HCT116 (cell line): ENCODE measurements around the gene RIPK4. TPM values are rescaled to one million over a fixed set of nuclear protein-coding genes. Genes with fewer than 3 reads are reported as not detected.

Experiments used
- ATAC-seq: fragments of 200-7000 bp; cut with Tn5 transposase; 2 replicates; pipeline ENCODE4 v1.9.1; 2020; ENCODE audit warnings: mild to moderate bottlenecking, moderate library complexity
- BruUV-seq: library from RNA; stranded (reverse); fragments of 400-500 nt; replicated peaks from 2 replicates; lab custom pipeline; 2021; lab: Mats Ljungman, UMichigan
- CTCF ChIA-PET: fragments of 300-600 bp; sonication (Branson Sonifier 250); formaldehyde crosslinking; loops from one replicate; lab custom pipeline; 2021; ENCODE audit warnings: antibody characterized with exemption; lab: Charles Lee
- POLR2A ChIA-PET: fragments of 300-600, 350-600 bp; sonication (Branson Sonifier 250); formaldehyde crosslinking; loops from one replicate; lab custom pipeline; 2021; ENCODE audit warnings: antibody characterized with exemption; lab: Charles Lee
- RAD21 ChIA-PET, 2 experiments: fragments of 300-600 bp; sonication (Branson Sonifier 250); formaldehyde crosslinking; loops; one replicate each; lab custom pipeline; 2023; ENCODE audit warnings: low total read pairs in 2 of 2; ENCODE audit not compliant: uncharacterized antibody in 2 of 2, unreplicated experiment in 2 of 2, low non-redundant PET in 1 of 2; lab: Charles Lee
- DNase-seq: peaks from one replicate; pipeline ENCODE4 v3.0.0-alpha.2; 2010; ENCODE audit warnings: low read depth, low spot score
- H2AFZ ChIP-seq: fragments of 200-600 bp; shearing (Covaris generic), sonication (generic); 2 replicates; pipeline ENCODE4 v1.6.1; 2017; ENCODE audit warnings: low read depth, mixed run types, mixed read lengths, antibody characterized with exemption, low read length; ENCODE audit not compliant: poor library complexity, severe bottlenecking
- H3K27ac ChIP-seq: 2 replicates; pipeline ENCODE4 v1.5.1; 2012; ENCODE audit warnings: low read depth, low read length
- H3K27me3 ChIP-seq: fragments of 200-600 bp; sonication (generic); 2 replicates; pipeline ENCODE4 v1.6.1; 2016; ENCODE audit warnings: mixed run types, low read length, mixed read lengths; ENCODE audit not compliant: insufficient read depth
- H3K36me3 ChIP-seq, 2 experiments: fragments of 200-500 bp in 1 of 2; fragments of 200-600 bp in 1 of 2; sonication (Bioruptor generic) in 1 of 2; sonication (generic) in 1 of 2; 2 replicates each; pipeline versions ENCODE4 v1.5.1 to v1.6.1; 2014 to 2016; ENCODE audit warnings: low read length in 2 of 2, inconsistent platforms in 1 of 2, mixed read lengths in 1 of 2, mixed run types in 1 of 2; ENCODE audit not compliant: insufficient read depth in 2 of 2, control insufficient read depth in 1 of 2
- H3K4me1 ChIP-seq, 2 experiments: fragments of 200-600 bp in 1 of 2; sonication (generic) in 1 of 2; 2 replicates each; pipeline versions ENCODE4 v1.5.1 to v1.6.1; 2012 to 2017; ENCODE audit warnings: low read length in 2 of 2, inconsistent platforms in 1 of 2, mild to moderate bottlenecking in 1 of 2, mixed read lengths in 1 of 2, mixed run types in 1 of 2, moderate library complexity in 1 of 2; ENCODE audit not compliant: insufficient read depth in 2 of 2, control insufficient read depth in 1 of 2
- H3K4me2 ChIP-seq: fragments of 200-600 bp; sonication (generic); 2 replicates; pipeline ENCODE4 v1.6.1; 2017; ENCODE audit warnings: mixed run types, low read length, mixed read lengths
- H3K4me3 ChIP-seq, 2 experiments: fragments of 200-600 bp in 1 of 2; sonication (generic) in 1 of 2; replicated peaks in 1 of 2; 2 replicates each; pipeline ENCODE4 v1.5.1; 2011 to 2016; ENCODE audit warnings: low read length in 2 of 2, control low read depth in 1 of 2, low read depth in 1 of 2, mild to moderate bottlenecking in 1 of 2, mixed read lengths in 1 of 2, mixed run types in 1 of 2
- H3K79me2 ChIP-seq: fragments of 200-600 bp; sonication (generic); 2 replicates; pipeline ENCODE4 v1.6.1; 2017; ENCODE audit warnings: mild to moderate bottlenecking, mixed run types, low read length, moderate library complexity, mixed read lengths; ENCODE audit not compliant: insufficient read depth
- H3K9ac ChIP-seq: fragments of 200-600 bp; sonication (generic); 2 replicates; pipeline ENCODE4 v1.6.1; 2016; ENCODE audit warnings: low read length, mixed read lengths
- H3K9me2 ChIP-seq: fragments of 200-600 bp; sonication (generic), shearing (Covaris generic); 2 replicates; pipeline ENCODE4 v1.6.1; 2017; ENCODE audit warnings: mixed run types, mild to moderate bottlenecking, moderate library complexity; ENCODE audit not compliant: insufficient read depth
- H3K9me3 ChIP-seq, 2 experiments: fragments of 200-500 bp in 1 of 2; fragments of 200-600 bp in 1 of 2; sonication (Bioruptor generic) in 1 of 2; sonication (generic) in 1 of 2; 2 replicates each; pipeline ENCODE4 v1.6.1; 2014 to 2017; ENCODE audit warnings: low read length in 2 of 2, mixed read lengths in 2 of 2, inconsistent platforms in 1 of 2, low read depth in 1 of 2, mild to moderate bottlenecking in 1 of 2, mixed run types in 1 of 2, moderate library complexity in 1 of 2; ENCODE audit not compliant: control insufficient read depth in 1 of 2, insufficient read depth in 1 of 2
- H4K20me1 ChIP-seq: fragments of 200-600 bp; sonication (generic), shearing (Covaris generic); 2 replicates; pipeline ENCODE4 v1.6.1; 2017; ENCODE audit warnings: mixed run types, mild to moderate bottlenecking, moderate library complexity; ENCODE audit not compliant: insufficient read depth
- ATF3 ChIP-seq: IDR thresholded peaks from 2 replicates; pipeline ENCODE4 v1.6.1; 2012
- CBX3 ChIP-seq: IDR thresholded peaks from 2 replicates; pipeline ENCODE4 v1.6.1; 2012; ENCODE audit warnings: low read depth
- CEBPB ChIP-seq: IDR thresholded peaks from 2 replicates; pipeline ENCODE4 v1.6.1; 2012; ENCODE audit warnings: low read depth
- CTCF ChIP-seq, 3 experiments: fragments of 200-600 bp in 1 of 3; sonication (generic) in 1 of 3; IDR thresholded peaks in 2 of 3; conservative IDR thresholded peaks in 1 of 3; 2 replicates each; pipeline ENCODE4 v1.5.1; 2012 to 2017; ENCODE audit warnings: low read depth in 2 of 3, low read length in 2 of 3, antibody characterized with exemption in 1 of 3, borderline replicate concordance in 1 of 3, control low read depth in 1 of 3, mild to moderate bottlenecking in 1 of 3, mixed read lengths in 1 of 3, mixed run types in 1 of 3, moderate library complexity in 1 of 3; ENCODE audit not compliant: insufficient read depth in 1 of 3
- EGR1 ChIP-seq: IDR thresholded peaks from 2 replicates; pipeline ENCODE4 v1.6.1; 2012; ENCODE audit warnings: low read depth
- EZH2 ChIP-seq: fragments of 200-600 bp; sonication (generic); IDR thresholded peaks from 2 replicates; pipeline ENCODE4 v1.6.1; 2017; ENCODE audit warnings: antibody characterized with exemption, mixed run types
- FOSL1 ChIP-seq: IDR thresholded peaks from 2 replicates; pipeline ENCODE4 v1.6.1; 2012; ENCODE audit warnings: low read depth
- JUND ChIP-seq: IDR thresholded peaks from 2 replicates; pipeline ENCODE4 v1.6.1; 2012
- MAX ChIP-seq: IDR thresholded peaks from 2 replicates; pipeline ENCODE4 v1.6.1; 2012
- POLR2A ChIP-seq: IDR thresholded peaks from 2 replicates; pipeline ENCODE4 v1.7.0; 2011; ENCODE audit warnings: borderline replicate concordance; ENCODE audit not compliant: insufficient read depth, insufficient read length; ENCODE audit errors: extremely low read depth
- POLR2AphosphoS5 ChIP-seq: IDR thresholded peaks from 2 replicates; pipeline ENCODE4 v1.6.1; 2011; ENCODE audit warnings: mild to moderate bottlenecking, low read depth, low read length, moderate library complexity
- RAD21 ChIP-seq: IDR thresholded peaks from 2 replicates; pipeline ENCODE4 v1.6.1; 2012; ENCODE audit warnings: low read depth, mild to moderate bottlenecking
- REST ChIP-seq: IDR thresholded peaks from 2 replicates; pipeline ENCODE4 v1.6.1; 2012; ENCODE audit warnings: low read depth
- SIN3A ChIP-seq: IDR thresholded peaks from 2 replicates; pipeline ENCODE4 v1.6.1; 2012; ENCODE audit warnings: low read depth
- SP1 ChIP-seq: IDR thresholded peaks from 2 replicates; pipeline ENCODE4 v1.6.1; 2012; ENCODE audit warnings: low read depth
- TCF7L2 ChIP-seq: IDR thresholded peaks from 2 replicates; pipeline ENCODE4 v1.7.0; 2011; ENCODE audit warnings: borderline replicate concordance, inconsistent platforms; ENCODE audit not compliant: insufficient read depth, insufficient read length; ENCODE audit errors: extremely low read depth
- YY1 ChIP-seq: IDR thresholded peaks from 2 replicates; pipeline ENCODE4 v1.6.1; 2011; ENCODE audit warnings: low read length, low read depth, moderate library complexity, mild to moderate bottlenecking; ENCODE audit not compliant: insufficient replicate concordance; ENCODE audit errors: extremely low read depth
- ZFX ChIP-seq: fragments of 450-650 bp; IDR thresholded peaks from 2 replicates; pipeline ENCODE4 v1.6.1; 2017
- ZNF274 ChIP-seq: fragments of 200-500 bp; sonication (Bioruptor generic); IDR thresholded peaks from 2 replicates; pipeline ENCODE4 v1.6.1; 2014; ENCODE audit warnings: mild to moderate bottlenecking, low read depth, low read length, inconsistent platforms
- intact Hi-C: fragments of 100-400 bp; cut with micrococcal nuclease; formaldehyde crosslinking; loops from 2 replicates; pipeline ENCODE4 v1.10.0; 2022
- total RNA-seq: library from RNA; stranded (reverse); gene quantifications from one replicate; pipeline ENCODE4 v1.2.1, GENCODE V29; 2021; ENCODE audit not compliant: unreplicated experiment

Gene RIPK4
- total RNA-seq, 1 experiment from 2014 or later, result 9.9 TPM

- Histone ChIP-seq H3K4me1 (peaks cover 23 to 35% of the 10 kb centered on the region in 2 experiments), H3K36me3 (no peaks in the 10 kb centered on the region), H2AFZ (no peak overlapping the region), H3K4me2 (peak overlapping the region; percentile 58), H3K27ac (no peak overlapping the region)
- BruUV-seq, result no TSS peak
- RAD21 ChIA-PET, result interaction anchor here in 1 of 2 experiments (1.4 kb wide), 1 partner anchor 171 kb away, joined by 7 read pairs; no protein-coding TSS in a partner anchor
- DNase-seq, result peak; percentile 79
- peak; percentile 88 for TF ChIP-seq TCF7L2
- TF ChIP-seq CTCF (IDR thresholded peaks at IDR 0.05 in 2 of 3, conservative IDR thresholded peaks at IDR 0.05 in 1 of 3; ENCODE audit: borderline replicate concordance in 1 of 3, insufficient read depth in 1 of 3, low read depth in 2 of 3, low read length in 2 of 3), result no peak
- no peak for TF ChIP-seq REST
- no peak for TF ChIP-seq POLR2A
- peak; percentile 39; the same call in 1 of the 2 replicates for TF ChIP-seq CBX3
- TF ChIP-seq EZH2, result no peak
- peak; percentile 53; the same call in 1 of the 2 replicates for TF ChIP-seq MAX
- peak; percentile 56; the same call in 1 of the 2 replicates for TF ChIP-seq SIN3A
- no peak for TF ChIP-seq ATF3
- TF ChIP-seq EGR1, result no peak
- TF ChIP-seq RAD21, result no peak
- TF ChIP-seq JUND, result peak; percentile 56
- peak; percentile 62 for TF ChIP-seq SP1
- no peak for TF ChIP-seq ZFX
- TF ChIP-seq POLR2AphosphoS5, result 0 out of 2 replicates have a peak, but pooled peaks have one; percentile 19
- no peak for TF ChIP-seq YY1
- peak; percentile 52 for TF ChIP-seq CEBPB
- TF ChIP-seq ZNF274, result no peak
- TF ChIP-seq FOSL1, result no peak
- TF ChIP-seq, all 23 proteins: peak for 8
- Histone ChIP-seq H3K4me3 (peak overlapping the region in 1 of 2 experiments; percentile 0; a peak in 1 of 4 replicates), H3K9me3 (no peaks in the 10 kb centered on the region), H3K9me2 (no peaks in the 10 kb centered on the region), H3K79me2 (no peaks in the 10 kb centered on the region), H3K9ac (no peak overlapping the region), H3K27me3 (peaks cover 78% of the 10 kb centered on the region), H4K20me1 (no peaks in the 10 kb centered on the region)
- intact Hi-C loops, result no loop called here
- ATAC-seq, result peak; percentile 82
- ChIA-PET POLR2A (no interaction called here), CTCF (interaction anchor here (1.1 to 3.9 kb wide), 3 partner anchors 33 to 334 kb away, joined by 3 to 19 read pairs (median 4); no protein-coding TSS in a partner anchor)
Observed at GRCh38 chr21:41783476-41784180, 16.8 kb upstream of the RIPK4 start.
